Measurements from ENCODE around the gene LIPC.

The LIPC gene

GRCh38 chr15:58407236-58407775 is 24.5 kb upstream of the LIPC start:
- peak in 11 of 14 donors; percentile 11 to 63 (median 42) for DNase-seq

- peak in 1 of 14 donors; percentile 23 for DNase-seq
Observed at GRCh38 chr15:58407778-58408177, 24.0 kb upstream of the LIPC start.

- DNase-seq = no peak
Observed at GRCh38 chr15:58409861-58410260, 21.9 kb upstream of the LIPC start.

- DNase-seq = peak in 6 of 14 donors; percentile 2 to 21 (median 8)
Observed at GRCh38 chr15:58410353-58410752, 21.4 kb upstream of the LIPC start.

DNA sequence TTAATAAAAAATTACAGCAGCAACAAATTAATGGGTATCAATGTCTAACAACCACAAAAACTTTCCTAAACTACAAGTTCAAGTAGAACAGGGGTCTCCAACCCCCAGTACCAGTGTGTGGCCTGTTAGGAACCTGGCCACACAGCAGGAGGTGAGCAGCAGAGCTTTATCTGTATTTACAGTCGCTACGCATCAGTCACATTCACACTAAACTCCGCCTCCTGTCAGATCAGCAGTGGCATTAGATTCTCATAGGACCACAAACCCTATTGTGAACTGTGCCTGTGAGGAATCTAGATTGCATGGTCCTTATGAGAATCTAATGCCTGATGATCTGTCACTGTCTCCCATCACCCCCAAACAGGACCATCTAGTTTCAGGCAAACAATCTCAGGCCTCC is 18.5 kb upstream of the LIPC start:
- no peak for DNase-seq

GRCh38 chr15:58415636-58416035 is 16.2 kb upstream of the LIPC start:
- DNase-seq = no peak

- no peak for DNase-seq
Observed at GRCh38 chr15:58416963-58417362, 14.8 kb upstream of the LIPC start.

GRCh38 chr15:58418135-58418534 is 13.7 kb upstream of the LIPC start:
- DNase-seq = no peak

DNA sequence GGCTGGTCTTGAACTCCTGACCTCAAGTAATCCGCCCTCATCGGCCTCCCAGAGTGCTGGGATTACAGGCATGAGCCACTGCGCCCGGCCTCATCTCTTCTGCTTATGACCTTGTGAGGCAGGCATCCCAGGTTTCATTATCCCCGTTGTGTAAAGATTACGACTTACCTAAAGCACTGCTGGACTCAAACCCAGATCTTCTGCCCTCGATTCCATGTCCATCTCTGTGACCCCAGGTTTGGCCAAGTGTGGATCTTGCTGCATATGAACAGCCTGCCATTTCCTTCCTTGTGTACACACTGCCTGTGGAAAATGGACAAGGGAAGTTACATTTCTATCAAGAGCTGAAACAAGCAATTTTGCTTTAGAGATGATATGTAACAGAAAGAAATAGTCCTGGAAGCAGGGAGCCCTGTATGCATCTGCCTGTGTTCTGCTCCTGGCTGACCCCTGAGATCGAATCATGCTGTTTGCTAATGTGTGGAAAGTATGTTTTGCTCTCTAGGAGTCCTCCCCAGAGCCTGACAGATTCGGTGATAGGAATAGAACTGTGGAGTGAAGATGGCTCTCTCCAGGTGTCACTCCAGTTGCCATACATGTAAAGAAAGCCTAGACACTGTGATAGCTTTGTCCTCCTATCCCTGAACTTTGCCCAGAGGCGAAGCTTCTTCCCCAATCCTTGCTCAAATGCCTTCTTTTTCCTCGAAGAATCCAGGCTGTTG is 11.8 kb upstream of the LIPC start:
- no peak for DNase-seq

DNA sequence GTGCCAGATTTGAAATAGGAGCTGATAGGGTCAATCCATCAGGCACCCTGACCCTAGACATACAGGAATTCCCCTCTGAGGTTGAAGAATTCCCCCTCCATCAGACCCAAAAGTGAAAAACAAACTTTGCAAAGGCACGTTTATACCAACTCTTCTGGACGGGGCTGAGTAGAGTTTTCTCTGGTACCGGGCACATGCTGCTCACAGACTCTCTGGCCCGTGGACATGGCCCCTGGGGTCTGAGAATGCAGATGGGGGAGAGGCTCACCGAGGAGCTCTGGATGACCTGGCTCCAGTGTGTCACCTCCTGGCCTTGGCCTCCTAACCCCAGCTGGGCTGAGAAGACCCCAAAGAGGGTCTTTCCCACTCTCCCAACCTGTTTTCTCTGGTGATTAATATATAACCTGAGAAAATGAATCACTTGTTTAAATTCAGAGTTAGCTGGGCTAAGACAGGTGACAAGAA is 11.2 kb upstream of the LIPC start:
- no peak for DNase-seq

- DNase-seq = no peak
Observed at GRCh38 chr15:58423205-58423604, 8.6 kb upstream of the LIPC start.

DNA sequence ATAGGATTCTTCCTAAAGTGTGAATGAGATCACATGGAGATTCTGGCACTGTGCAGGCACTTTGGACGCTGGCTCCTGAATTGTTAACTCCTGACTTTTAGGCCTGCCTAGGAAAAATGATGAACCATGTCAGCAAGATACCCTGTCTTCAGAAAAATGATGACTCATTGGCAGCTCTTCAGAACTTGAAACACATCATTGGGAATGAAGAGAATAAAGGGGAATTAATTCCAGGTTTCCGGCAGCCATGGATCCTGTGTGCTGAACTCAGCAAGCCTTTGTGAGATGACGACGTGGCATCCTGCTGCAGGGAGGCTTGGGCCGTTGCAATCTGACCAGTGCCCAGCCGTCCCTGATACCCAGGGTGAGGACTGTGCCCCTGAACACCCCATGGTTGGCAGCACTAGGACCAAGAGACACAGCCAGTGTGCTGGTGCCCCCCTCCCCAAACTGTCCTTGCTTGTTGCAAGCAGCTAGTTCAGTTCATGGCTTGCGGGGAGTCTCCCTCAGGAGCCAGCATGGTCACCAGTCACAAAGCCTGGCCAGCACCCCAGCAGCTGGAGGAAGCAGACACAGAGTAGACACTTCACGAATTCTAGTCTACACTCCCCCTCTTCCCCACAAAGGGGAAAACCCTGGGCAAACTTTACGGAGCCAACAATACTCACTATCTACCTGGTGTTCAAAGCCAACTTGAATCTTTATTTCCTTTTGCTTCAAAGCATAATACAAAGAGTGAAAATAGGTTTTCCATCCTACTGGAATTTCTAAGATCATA is 7.8 kb upstream of the LIPC start:
- no peak for DNase-seq

DNA sequence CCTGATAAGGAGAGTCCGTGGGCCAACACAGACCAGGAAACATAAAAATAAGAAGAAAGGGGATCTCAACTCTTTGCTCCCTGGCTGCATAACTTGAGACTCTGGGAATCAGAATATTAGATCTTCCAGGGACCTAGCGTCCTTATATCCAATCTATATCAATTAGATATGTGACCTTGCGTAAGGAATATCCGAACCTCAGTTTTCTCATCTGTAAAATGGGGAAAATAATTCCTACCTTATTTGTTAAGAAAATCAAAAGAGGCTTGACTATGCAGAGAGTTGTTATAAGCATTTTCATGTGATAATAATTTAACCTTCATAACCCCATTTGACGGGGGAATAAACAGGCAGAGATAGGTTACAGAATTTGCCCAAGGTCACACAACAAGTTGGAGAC is 7.1 kb upstream of the LIPC start:
- no peak for DNase-seq

DNA sequence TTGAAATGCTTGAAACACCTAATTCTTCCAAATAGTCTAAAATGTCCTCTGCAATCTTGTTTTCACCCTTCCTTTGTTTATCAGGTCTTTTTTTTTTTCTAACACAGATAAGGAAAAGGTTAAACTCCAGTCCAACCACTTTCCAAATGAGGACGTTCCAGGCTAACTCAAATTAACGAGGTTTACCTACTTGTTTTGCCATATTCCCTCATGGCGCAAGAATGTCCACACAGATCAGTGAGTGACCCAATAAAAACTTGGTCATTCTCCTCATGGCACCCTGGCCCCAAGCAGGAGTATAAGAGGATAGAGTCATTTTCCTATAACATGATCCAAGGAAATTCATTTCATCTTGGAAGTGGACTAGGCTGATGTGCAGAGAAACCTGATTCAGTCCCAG is 6.6 kb upstream of the LIPC start:
- no peak for DNase-seq

DNA sequence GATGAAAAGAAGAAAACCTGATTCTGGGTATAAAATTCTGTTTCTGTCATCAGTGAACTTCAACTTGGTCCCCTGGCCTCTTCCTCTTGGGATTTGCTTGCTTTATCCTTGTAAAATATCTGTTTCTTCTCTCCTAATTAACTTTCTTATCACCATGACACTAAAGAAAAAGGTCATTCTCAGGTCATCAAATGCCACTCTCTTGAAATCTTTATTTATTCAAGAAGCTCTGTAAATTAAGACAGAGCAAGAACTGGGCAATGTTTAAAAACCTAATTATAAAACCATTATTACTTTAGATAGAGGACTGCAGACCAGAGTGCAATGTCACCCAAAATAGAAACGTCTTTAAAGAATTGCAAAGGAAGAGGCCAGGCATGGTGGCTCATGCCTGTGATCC is 6.0 kb upstream of the LIPC start:
- no peak for DNase-seq

- no peak for DNase-seq
Observed at GRCh38 chr15:58426501-58426900, 5.3 kb upstream of the LIPC start.

- no peak for DNase-seq
Observed at GRCh38 chr15:58427987-58428386, 3.8 kb upstream of the LIPC start.

GRCh38 chr15:58430224-58430787 is 1.5 kb upstream of the LIPC start:
- no peak for DNase-seq

- peak in 1 of 14 donors; percentile 6 for DNase-seq
Observed at GRCh38 chr15:58432401-58432800, 610 bp downstream of the LIPC start.

- peak in 8 of 14 donors; percentile 8 to 95 (median 26) for DNase-seq
Observed at GRCh38 chr15:58433597-58434333, 2.0 kb downstream of the LIPC start.

- peak in 2 of 14 donors; percentile 33 to 88 for DNase-seq
Observed at GRCh38 chr15:58434334-58434875, 2.6 kb downstream of the LIPC start.

GRCh38 chr15:58436552-58436951 is 4.8 kb downstream of the LIPC start:
- no peak for DNase-seq
